GM18505 (cell line): ENCODE data around the gene POU2AF3.
"Not testable (repeated sequence)": the region's sequence is repeated elsewhere in the genome, so short reads cannot be mapped to it uniquely, and the experiment has no call there.

Experiments
- ATAC-seq: cut with Tn5 transposase; IDR thresholded peaks from one replicate; pipeline ENCODE4 v1.9.1; 2021; ENCODE audit not compliant: unreplicated experiment
- POLR2A ChIP-seq: IDR thresholded peaks from 4 replicates; pipeline ENCODE4 v1.6.1; 2011; ENCODE audit warnings: borderline replicate concordance; ENCODE audit not compliant: insufficient read depth, insufficient read length; ENCODE audit errors: extremely low read depth

Gene POU2AF3

GRCh38 chr11:111298413-111299100, at the start of gene POU2AF3:
Gene POU2AF3 (plus strand): TSS chr11:111298546. CDS start chr11:111298582, 36 bp downstream.
- peak; percentile 34 for ATAC-seq

GRCh38 chr11:111250936-111251335, 47.4 kb upstream of the POU2AF3 start:
- TF ChIP-seq POLR2A = no peak
- ATAC-seq = no peak

More at GRCh38 chr11:111298413-111299100, at the start of gene POU2AF3:
- no peak for TF ChIP-seq POLR2A

GRCh38 chr11:111253131-111253530, 45.2 kb upstream of the POU2AF3 start:
- TF ChIP-seq POLR2A = no peak
- no peak for ATAC-seq

GRCh38 chr11:111253630-111254029, 44.7 kb upstream of the POU2AF3 start:
- ATAC-seq = no peak
- TF ChIP-seq POLR2A = no peak

GRCh38 chr11:111258046-111258445, 40.3 kb upstream of the POU2AF3 start:
- ATAC-seq = no peak
- no peak for TF ChIP-seq POLR2A

GRCh38 chr11:111259896-111260295, 38.5 kb upstream of the POU2AF3 start:
- no peak for TF ChIP-seq POLR2A
- no peak for ATAC-seq

- no peak for TF ChIP-seq POLR2A
- ATAC-seq = no peak
These were observed 37.5 kb upstream of the POU2AF3 start for GRCh38 chr11:111260811-111261210.

GRCh38 chr11:111264646-111265045, 33.7 kb upstream of the POU2AF3 start:
- no peak for ATAC-seq
- no peak for TF ChIP-seq POLR2A

GRCh38 chr11:111265421-111265820, 32.9 kb upstream of the POU2AF3 start:
- ATAC-seq = no peak
- TF ChIP-seq POLR2A = no peak

- ATAC-seq = not testable (repeated sequence)
These were observed 30.0 kb upstream of the POU2AF3 start for GRCh38 chr11:111268303-111268702.

- ATAC-seq = no peak
- TF ChIP-seq POLR2A = no peak
These were observed 29.0 kb upstream of the POU2AF3 start for GRCh38 chr11:111269146-111269868.

GRCh38 chr11:111272420-111272819, 25.9 kb upstream of the POU2AF3 start:
- ATAC-seq = no peak
- no peak for TF ChIP-seq POLR2A

GRCh38 chr11:111282562-111283075, 15.7 kb upstream of the POU2AF3 start:
- TF ChIP-seq POLR2A = no peak
- no peak for ATAC-seq

- no peak for ATAC-seq
- TF ChIP-seq POLR2A = no peak
These were observed 14.3 kb upstream of the POU2AF3 start for GRCh38 chr11:111283945-111284481.
